ENCODE data around the gene ABCB10.
A peak's percentile ranks its signal among the peaks of the same experiment; 100 is the strongest.
"Not testable (repeated sequence)": the region's sequence is repeated elsewhere in the genome, so short reads cannot be mapped to it uniquely, and the experiment has no call there.

Gene ABCB10

GRCh38 chr1:229536982-229537381 lies 21.5 kb downstream of the ABCB10 start:
- no peak for DNase-seq (ENCODE audit: low read depth)

DNA sequence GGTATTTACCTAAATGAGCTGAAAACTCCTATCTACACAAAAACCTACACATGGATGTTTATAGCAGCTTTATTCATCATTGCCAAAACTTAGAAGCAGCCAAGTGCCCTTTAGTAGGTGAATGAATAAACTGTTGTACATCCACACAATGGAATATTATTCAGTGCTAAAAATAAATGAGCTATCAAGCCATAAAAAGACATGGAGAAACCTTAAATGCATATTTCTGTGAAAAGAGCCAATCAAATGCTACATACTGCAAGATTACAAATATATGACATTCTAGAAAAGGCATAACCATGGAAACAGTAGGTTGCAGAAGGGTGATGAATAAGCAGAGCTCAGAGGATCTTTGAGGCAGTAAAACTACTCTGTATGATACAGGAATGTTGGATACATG lies 23.3 kb downstream of the ABCB10 start:
- peak; percentile 49 for DNase-seq (ENCODE audit: low read depth)

DNA sequence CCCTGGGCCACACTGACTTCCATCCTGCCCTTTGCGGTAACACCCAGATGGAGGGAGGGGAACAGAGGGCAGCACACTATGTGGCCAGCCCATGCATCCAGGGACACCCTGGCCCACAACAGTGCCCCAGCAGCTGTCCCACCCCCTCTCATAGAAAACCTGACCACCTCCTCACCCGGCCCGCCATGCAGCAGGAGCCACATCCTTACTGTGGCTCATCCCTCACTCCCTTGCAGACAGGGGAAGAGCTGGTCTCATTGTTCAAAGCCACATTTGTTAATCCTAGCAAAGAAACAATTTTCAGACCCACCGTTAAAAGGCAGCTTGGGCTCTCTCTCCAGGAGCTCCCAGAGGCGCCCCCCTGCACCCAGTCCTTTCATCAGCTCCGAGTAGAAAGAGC lies 27.2 kb downstream of the ABCB10 start:
- DNase-seq (ENCODE audit: low read depth): no peak

DNA sequence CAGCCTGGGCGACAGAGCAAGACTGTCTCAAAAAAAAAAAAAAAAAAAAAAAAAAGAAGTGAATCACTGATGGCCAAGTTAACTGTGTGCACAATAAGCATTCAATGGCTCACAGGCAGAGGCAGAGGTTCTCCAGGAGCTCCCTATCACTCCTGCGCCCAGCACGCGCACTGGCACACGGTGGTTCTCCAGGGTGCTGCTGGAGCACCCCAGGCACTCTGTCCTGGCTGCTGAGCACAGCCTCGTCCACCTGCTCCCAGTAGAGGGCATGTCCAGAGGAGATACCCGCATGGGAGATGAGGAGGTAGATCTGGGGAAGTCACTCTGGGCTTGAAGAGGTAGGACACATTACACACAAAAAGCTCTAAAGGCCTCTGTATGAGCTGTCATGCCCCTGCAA lies 28.9 kb downstream of the ABCB10 start:
- DNase-seq (ENCODE audit: low read depth): no peak

DNA sequence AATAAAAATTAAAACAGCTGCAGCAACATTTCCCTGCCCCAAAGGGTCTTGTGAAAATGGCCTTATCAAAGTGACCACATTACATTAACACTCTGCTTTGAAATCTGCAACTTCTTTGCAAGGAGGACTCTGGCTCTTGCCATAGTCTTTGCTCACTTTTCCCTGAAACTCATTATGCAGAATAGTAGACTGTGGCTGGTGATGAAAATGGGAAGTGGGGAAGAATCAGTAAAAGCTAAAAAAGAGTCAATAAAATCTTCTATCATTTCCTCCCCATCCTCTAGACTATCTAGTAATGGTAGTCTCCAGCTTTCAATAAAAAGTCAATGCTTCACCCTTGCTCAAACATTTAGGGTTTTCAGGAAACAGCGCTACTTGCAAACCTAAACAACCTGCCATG lies 31.8 kb downstream of the ABCB10 start:
- no peak for DNase-seq (ENCODE audit: low read depth)

GRCh38 chr1:229523052-229523451 lies 35.5 kb downstream of the ABCB10 start:
- no peak for DNase-seq (ENCODE audit: low read depth)

DNA sequence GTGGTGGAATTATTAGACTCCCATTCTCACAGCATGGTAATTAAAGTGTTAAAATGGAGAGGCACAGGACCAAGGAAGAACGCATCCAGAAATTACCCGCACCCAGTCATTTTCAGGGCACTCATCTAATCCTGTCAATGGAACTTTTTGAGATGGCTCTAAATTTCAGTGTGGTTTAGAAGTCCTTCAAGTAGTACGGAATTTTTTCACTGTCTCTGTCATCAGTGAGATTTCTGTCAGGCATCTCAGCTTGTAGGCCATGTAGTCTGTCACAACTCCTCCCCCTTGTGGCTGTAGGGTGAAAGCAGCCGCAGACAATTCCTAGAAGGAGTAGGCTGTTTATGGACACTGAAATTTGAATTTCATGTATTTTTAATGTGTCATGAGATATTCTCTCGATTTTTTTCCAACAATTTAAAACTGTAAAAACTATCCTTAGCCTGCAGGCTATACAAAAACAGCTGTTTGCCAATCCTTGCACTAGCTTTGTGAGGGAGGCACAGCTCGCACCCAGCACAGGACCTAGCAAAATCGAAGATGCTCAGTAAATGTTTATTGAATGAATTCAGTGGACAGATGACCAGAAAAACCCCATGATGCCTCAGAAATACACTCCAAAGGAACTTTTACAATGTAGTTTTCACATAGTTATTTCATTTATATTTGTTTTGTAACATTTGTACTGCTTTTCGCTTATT lies 43.8 kb downstream of the ABCB10 start:
- peak; percentile 80 for DNase-seq (ENCODE audit: low read depth)

DNA sequence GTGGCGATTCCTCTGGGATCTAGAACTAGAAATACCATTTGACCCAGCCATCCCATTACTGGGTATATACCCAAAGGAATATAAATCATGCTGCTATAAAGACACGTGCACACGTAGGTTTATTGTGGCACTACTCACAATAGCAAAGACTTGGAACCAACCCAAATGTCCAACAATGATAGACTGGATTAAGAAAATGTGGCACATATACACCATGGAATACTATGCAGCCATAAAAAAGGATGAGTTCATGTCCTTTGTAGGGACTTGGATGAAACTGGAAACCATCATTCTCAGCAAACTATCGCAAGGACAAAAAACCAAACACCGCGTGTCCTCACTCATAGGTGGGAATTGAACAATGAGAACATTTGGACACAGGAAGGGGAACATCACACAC lies 46.9 kb downstream of the ABCB10 start:
- not testable (repeated sequence) for DNase-seq (ENCODE audit: low read depth)

DNA sequence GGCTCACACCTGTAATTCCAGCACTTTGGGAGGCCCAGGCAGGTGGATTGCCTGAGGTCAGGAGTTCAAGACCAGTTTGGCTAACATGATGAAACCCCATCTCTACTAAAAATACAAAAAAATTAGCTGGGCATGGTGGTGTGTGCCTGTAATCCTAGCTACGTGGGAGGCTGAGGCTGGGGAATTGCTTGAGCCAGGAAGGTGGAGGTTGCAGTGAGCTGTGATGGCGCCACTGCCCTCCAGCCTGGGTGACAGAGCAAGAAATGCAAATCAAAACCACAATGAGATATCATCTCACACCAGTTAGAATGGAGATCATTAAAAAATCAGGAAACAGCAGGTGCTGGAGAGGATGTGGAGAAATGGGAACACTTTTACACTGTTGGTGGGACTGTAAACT lies 47.3 kb downstream of the ABCB10 start:
- not testable (repeated sequence) for DNase-seq (ENCODE audit: low read depth)

DNA sequence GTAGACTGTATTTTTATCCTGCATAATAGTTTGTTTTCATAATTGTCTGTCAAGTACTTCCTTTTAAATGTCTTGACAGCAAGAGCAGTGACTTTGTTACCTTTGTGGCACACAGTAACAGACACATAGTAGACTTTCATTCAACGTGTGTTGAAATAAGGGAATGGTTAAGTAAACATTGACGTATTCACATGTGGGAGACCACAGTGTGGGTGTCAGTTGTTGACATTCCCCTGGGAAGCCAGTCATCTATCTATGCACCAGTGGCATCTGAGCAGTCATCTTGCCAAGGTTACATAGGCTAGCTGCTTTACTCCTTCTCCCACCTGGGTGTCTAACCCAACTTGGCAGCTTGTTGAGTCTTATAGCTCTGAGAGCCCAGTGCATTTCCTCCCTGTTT lies 48.9 kb downstream of the ABCB10 start:
- DNase-seq (ENCODE audit: low read depth): no peak

- no peak for DNase-seq (ENCODE audit: low read depth)
Measured at GRCh38 chr1:229508823-229509337, 49.6 kb downstream of the ABCB10 start.

DNA sequence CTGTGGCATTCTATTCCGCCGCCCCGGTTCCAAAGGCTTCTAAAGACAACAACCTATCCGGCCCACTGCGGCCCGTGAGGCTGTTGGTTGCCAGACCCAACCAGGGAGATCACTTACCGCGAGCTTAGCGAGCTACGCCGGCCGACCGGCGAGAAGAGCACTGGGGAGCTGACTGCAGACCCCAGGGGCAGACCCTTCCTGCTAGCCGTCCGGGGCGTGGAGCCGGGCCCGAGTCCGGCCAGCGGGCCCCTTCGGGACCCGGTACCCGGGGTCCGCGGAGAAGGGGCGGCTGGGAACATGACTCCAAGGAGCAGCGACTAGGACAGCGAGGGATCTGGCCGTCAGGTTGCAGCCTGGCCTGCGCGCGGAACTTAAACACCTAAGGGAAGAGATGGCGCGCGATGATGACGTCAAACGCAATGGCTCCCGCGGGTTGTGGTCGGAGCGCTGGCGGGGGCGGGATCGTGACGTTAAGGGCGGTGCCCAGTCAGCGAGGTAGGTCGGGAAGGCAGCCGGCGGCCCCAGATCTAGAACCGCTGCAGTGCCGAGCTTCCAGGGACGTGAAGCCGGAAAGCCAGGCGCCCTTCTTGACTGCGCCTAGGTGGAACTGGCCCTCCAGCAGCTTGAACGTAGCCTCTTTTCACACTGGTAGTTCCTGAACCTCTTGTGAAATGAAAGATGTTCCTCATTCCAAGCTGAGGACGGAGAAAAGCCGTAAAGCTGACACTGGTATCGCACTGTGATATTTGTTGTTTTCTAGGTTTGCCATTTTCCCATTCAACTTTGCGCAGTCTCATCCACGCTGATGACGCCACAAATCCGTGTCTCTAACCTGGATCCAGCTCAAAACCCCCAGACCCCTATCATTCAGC lies 50.3 kb downstream of the ABCB10 start, which contains the start of gene NUP133:
Gene NUP133 (minus strand): TSS at position 391 of the 872 bp plus-strand sequence. CDS start 92 bp downstream, at position 299.
- peak; percentile 97 for DNase-seq (ENCODE audit: low read depth)

DNA sequence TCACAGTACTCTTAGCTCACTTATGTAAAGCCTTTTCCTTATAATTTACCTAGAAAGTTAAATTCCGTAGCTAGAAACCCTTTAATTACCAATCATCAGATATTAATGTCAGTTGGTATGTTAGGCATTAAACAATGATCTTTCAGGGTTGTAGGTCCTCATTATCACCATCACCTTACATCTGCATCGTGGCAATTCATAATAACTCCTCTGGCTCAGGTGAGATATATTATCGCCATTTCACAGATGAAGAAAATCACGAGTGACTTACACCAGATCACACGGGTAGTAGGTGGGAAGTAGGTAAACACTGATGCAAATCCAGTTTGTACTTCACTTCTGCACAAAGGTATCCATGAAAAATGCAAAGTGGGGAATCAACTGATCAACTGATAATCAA lies 51.0 kb downstream of the ABCB10 start:
- DNase-seq (ENCODE audit: low read depth): no peak

DNA sequence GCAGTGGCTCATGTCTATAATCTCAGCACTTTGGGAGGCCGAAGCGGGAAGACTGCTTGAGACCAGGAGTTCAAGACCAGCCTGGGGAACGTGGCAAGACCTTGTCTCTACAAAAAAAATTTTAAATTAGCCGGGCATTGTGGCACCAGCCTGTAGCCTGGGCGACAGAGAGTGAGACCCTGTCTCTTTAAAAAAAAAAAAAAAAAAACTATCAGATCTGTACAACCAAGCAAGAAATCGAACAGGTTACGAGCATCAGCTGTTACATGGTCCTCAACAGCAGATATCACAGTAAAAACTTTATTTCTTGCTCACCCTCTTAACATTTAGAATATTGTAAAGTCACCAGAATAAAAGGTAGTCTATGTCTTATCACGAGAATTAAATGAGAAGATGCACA lies 51.9 kb downstream of the ABCB10 start:
- no peak for DNase-seq (ENCODE audit: low read depth)

DNA sequence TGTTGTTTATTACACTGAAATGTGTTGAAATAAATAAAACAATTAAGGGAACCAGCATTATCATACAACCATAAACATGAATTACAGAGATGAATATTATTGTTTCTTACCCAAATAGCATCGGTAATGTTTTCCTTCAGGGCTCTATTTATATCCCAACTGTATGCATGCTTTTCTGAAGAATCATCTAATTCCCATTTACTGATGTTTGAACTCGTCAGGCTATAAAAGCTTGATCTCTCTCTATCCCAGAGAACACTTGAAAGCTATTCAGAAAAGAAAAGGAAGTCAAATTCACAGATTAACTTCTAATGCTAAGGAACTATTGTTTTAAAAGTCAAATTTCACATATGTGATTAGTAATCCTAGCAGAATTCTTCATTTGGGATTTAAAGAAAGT lies 62.7 kb downstream of the ABCB10 start:
- DNase-seq (ENCODE audit: low read depth): peak; percentile 41

GRCh38 chr1:229487181-229487580 lies 71.3 kb downstream of the ABCB10 start:
- no peak for DNase-seq (ENCODE audit: low read depth)

GRCh38 chr1:229485318-229485717 lies 73.2 kb downstream of the ABCB10 start:
- no peak for DNase-seq (ENCODE audit: low read depth)

- no peak for DNase-seq (ENCODE audit: low read depth)
Measured at GRCh38 chr1:229482511-229482910, 76.0 kb downstream of the ABCB10 start.

DNA sequence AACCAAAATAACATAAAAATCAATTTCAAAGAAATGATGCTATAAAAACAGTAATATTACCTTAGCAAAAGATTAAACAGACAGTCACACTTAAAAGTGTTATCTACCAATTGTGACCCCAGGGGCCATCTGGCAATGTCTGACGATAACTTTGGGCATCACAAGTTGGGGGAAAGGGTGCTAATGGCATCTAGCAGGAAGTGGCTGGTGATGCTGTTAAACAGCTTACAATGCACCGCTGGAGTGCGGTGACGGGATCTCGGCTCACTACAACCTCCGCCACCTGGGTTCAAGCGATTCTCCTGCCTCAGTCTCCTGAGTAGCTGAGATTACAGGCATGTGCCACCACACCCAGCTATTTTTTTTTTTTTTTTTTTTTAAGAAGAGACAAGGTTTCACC lies 78.0 kb downstream of the ABCB10 start:
- DNase-seq (ENCODE audit: low read depth): no peak

- DNase-seq (ENCODE audit: low read depth): no peak
Measured at GRCh38 chr1:229479660-229480399, 78.7 kb downstream of the ABCB10 start.

GRCh38 chr1:229478852-229479251 lies 79.7 kb downstream of the ABCB10 start:
- DNase-seq (ENCODE audit: low read depth): no peak

DNA sequence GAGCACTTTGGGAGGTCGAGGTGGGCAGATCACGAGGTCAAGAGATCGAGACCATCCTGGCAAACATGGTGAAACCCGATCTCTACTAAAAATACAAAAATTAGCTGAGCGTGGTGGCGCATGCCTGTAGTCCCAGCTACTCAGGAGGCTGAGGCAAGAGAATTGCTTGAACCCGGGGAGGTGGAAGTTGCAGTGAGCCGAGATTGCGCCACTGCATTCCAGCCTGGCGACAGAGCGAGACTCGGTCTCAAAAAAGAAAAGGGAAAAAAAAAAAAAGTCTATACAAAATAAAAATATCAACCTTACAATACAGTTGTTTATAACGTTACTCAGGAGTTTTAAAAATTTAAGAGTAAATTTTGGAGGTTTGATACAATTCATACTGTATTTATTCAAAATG lies 82.6 kb downstream of the ABCB10 start:
- DNase-seq (ENCODE audit: low read depth): not testable (repeated sequence)

Data from EH (cell line).